GM19452 (cell line): Measurements from ENCODE around the gene ACAD8.

Source experiments
- ATAC-seq: cut with Tn5 transposase; IDR thresholded peaks from one replicate; pipeline ENCODE4 v1.9.1; 2021; ENCODE audit not compliant: unreplicated experiment

The ACAD8 gene

GRCh38 chr11:134253188-134253993 lies at the start of gene ACAD8, which contains the start of gene THYN1:
Gene ACAD8 (plus strand): TSS chr11:134253568. CDS start chr11:134253601, 33 bp downstream.
Gene THYN1 (minus strand): TSS chr11:134253352. CDS start chr11:134252882, 470 bp downstream.
- ATAC-seq = peak; percentile 99

GRCh38 chr11:134205729-134206128 lies 47.6 kb upstream of the ACAD8 start:
- no peak for ATAC-seq

GRCh38 chr11:134206185-134206584 lies 47.2 kb upstream of the ACAD8 start:
- no peak for ATAC-seq

GRCh38 chr11:134207538-134208239 lies 45.7 kb upstream of the ACAD8 start:
- ATAC-seq = no peak

GRCh38 chr11:134215836-134216235 lies 37.5 kb upstream of the ACAD8 start:
- ATAC-seq = no peak

GRCh38 chr11:134216816-134217215 lies 36.6 kb upstream of the ACAD8 start:
- no peak for ATAC-seq

- no peak for ATAC-seq
These were observed 30.2 kb upstream of the ACAD8 start for GRCh38 chr11:134223121-134223520.

- ATAC-seq = peak; percentile 74
These were observed 29.3 kb upstream of the ACAD8 start, which contains the start of the genes NCAPD3 and VPS26B for GRCh38 chr11:134223836-134224709. Gene NCAPD3 (minus strand): TSS chr11:134223967. CDS start chr11:134223926, 41 bp downstream. Gene VPS26B (plus strand): TSS chr11:134224671. CDS start chr11:134225123, 452 bp downstream.

- ATAC-seq = peak; percentile 24
These were observed 28.4 kb upstream of the ACAD8 start for GRCh38 chr11:134224710-134225664.

GRCh38 chr11:134226806-134227325 lies 26.5 kb upstream of the ACAD8 start:
- ATAC-seq = no peak

- ATAC-seq = peak; percentile 48
These were observed 24.7 kb upstream of the ACAD8 start for GRCh38 chr11:134228625-134229024.

- ATAC-seq = no peak
These were observed 24.1 kb upstream of the ACAD8 start for GRCh38 chr11:134229126-134229790.

GRCh38 chr11:134230339-134230738 lies 23.0 kb upstream of the ACAD8 start:
- no peak for ATAC-seq

GRCh38 chr11:134231958-134232659 lies 21.3 kb upstream of the ACAD8 start:
- peak; percentile 35 for ATAC-seq

GRCh38 chr11:134233729-134234179 lies 19.6 kb upstream of the ACAD8 start:
- ATAC-seq = no peak

GRCh38 chr11:134235399-134235798 lies 18.0 kb upstream of the ACAD8 start:
- ATAC-seq = no peak

- no peak for ATAC-seq
These were observed 16.4 kb upstream of the ACAD8 start for GRCh38 chr11:134236834-134237556.

GRCh38 chr11:134237557-134237922 lies 15.8 kb upstream of the ACAD8 start:
- ATAC-seq = no peak
